ENCODE measurements around the gene TP53. TPM values are rescaled to one million over a fixed set of nuclear protein-coding genes. Genes with fewer than 3 reads are reported as not detected.

Gene TP53
- total RNA-seq, 1 donor from 2014 or later = 168 TPM

DNA sequence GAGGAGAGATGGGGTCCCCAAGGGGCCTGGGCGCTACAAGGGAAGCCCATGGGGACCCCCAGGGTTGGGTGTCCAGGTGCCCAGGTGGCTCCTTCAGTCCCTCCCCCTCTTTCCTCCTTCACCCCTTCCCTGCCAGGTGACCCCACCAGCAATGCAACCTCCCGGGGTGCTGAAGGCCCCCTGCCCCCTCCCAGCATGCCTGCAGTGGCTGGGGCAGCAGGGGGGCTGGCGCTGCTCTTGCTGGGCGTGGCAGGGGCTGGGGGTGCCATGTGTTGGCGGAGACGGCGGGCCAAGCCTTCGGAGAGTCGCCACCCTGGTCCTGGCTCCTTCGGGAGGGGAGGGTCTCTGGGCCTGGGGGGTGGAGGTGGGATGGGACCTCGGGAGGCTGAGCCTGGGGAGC is 21.7 kb upstream of the TP53 start:
- no peak for TF ChIP-seq CTCF (IDR thresholded peaks at IDR 0.05; ENCODE audit: insufficient read depth, low read length, poor library complexity, severe bottlenecking)
- H3K36me3 ChIP-seq (ENCODE audit: control insufficient read depth, insufficient read depth, low read length) = no peaks in the 10 kb centered on the region
- H3K4me3 ChIP-seq (ENCODE audit: low read depth, low read length) = no peak overlapping the region
- H3K27me3 ChIP-seq (ENCODE audit: control insufficient read depth, insufficient read depth, low read length) = peaks cover 47% of the 10 kb centered on the region
- DNase-seq (ENCODE audit: low read depth) = no peak

DNA sequence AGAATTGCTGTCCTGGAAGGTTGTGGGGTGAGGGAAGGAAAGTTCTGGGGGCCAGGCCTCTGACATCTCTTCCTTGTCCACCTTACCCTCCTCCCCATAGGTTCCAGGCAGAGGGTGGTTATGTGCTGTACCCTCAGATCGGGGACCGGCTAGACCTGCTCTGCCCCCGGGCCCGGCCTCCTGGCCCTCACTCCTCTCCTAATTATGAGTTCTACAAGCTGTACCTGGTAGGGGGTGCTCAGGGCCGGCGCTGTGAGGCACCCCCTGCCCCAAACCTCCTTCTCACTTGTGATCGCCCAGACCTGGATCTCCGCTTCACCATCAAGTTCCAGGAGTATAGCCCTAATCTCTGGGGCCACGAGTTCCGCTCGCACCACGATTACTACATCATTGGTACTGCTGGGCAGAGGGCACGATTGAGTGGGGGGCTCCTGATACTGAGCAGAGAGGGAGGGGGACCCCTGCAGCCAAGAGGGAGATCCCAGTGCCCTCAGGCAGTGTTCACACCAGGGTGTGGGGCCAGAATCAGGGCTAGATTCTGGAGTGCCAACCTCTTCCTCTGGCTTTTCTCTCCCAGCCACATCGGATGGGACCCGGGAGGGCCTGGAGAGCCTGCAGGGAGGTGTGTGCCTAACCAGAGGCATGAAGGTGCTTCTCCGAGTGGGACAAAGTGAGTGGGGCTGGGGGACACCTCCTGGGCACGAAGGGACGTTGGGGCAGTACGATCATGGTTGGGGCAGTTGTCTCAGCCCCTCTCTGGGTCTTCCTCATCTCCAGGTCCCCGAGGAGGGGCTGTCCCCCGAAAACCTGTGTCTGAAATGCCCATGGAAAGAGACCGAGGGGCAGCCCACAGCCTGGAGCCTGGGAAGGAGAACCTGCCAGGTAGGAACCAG is 20.8 kb upstream of the TP53 start:
- H3K4me3 ChIP-seq (ENCODE audit: low read depth, low read length) = no peak overlapping the region
- no peak for TF ChIP-seq CTCF (IDR thresholded peaks at IDR 0.05; ENCODE audit: insufficient read depth, low read length, poor library complexity, severe bottlenecking)
- DNase-seq (ENCODE audit: low read depth) = no peak
- peaks cover 44% of the 10 kb centered on the region for H3K27me3 ChIP-seq (ENCODE audit: control insufficient read depth, insufficient read depth, low read length)
- H3K36me3 ChIP-seq (ENCODE audit: control insufficient read depth, insufficient read depth, low read length) = no peaks in the 10 kb centered on the region

DNA sequence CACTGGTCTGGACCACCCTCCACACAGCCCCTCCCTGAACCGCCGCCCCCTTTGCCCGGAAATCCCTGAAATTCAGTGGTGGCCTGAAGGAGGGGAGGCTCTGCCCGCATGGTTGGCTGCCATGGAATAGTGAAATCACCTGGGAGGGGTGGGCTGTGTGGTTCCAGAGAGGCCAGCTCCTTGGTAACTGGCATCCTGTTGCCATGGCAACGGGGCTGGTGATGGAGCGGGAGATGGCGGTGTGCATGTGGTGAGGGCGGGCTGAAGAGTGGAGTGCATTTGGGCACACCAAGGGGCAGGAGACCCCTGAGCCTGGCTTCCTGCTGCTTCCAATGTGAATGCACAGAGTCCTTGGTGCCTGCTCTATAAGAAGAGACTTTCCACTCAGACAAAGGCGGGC is 20.2 kb upstream of the TP53 start:
- Histone ChIP-seq H3K4me3 (ENCODE audit: low read depth, low read length) (no peak overlapping the region), H3K36me3 (ENCODE audit: control insufficient read depth, insufficient read depth, low read length) (peaks cover 2% of the 10 kb centered on the region), H3K27me3 (ENCODE audit: control insufficient read depth, insufficient read depth, low read length) (peaks cover 41% of the 10 kb centered on the region)
- DNase-seq (ENCODE audit: low read depth) = no peak
- TF ChIP-seq CTCF (IDR thresholded peaks at IDR 0.05; ENCODE audit: insufficient read depth, low read length, poor library complexity, severe bottlenecking) = no peak

DNA sequence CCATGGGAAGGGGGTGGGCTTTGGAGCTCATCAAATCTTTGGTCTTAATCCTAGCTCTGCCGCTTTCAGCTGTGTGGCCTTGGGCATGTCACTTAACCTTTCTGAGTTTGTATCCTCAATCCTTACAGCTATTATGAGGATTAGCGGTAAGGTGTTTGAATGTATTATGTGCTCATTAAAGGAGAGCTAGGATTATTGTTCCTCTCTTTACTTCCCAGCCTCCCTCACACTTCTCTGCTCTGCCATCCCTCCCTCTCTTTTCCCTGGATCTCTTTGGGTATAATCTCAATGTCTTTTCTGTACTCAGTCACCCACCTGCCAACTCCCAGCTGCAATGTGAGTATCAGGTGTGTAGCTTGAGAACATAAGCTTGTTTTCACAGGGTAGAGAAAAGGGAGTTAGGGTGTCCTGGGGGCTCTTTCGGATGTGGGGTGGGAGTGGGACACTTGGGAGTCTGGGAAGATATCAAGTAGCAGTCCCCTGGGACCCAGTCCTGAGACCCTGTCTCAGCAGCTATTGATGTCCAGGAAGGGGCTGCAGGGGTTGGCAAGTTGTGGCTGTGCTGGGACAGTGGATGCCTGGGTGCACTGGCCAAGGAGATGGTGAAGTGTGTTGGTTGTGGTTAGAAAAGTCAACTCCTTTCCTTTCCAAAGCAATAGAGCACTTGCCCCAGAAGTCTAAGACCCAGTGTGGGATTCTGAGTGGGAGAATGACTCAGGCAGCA is 19.5 kb upstream of the TP53 start:
- Histone ChIP-seq H3K4me3 (ENCODE audit: low read depth, low read length) (no peak overlapping the region), H3K27me3 (ENCODE audit: control insufficient read depth, insufficient read depth, low read length) (peaks cover 34% of the 10 kb centered on the region), H3K36me3 (ENCODE audit: control insufficient read depth, insufficient read depth, low read length) (peaks cover 2% of the 10 kb centered on the region)
- no peak for TF ChIP-seq CTCF (IDR thresholded peaks at IDR 0.05; ENCODE audit: insufficient read depth, low read length, poor library complexity, severe bottlenecking)
- DNase-seq (ENCODE audit: low read depth) = no peak

GRCh38 chr17:7705269-7706255 is 18.3 kb upstream of the TP53 start:
- no peak for TF ChIP-seq CTCF (IDR thresholded peaks at IDR 0.05; ENCODE audit: insufficient read depth, low read length, poor library complexity, severe bottlenecking)
- H3K36me3 ChIP-seq (ENCODE audit: control insufficient read depth, insufficient read depth, low read length) = peaks cover 2% of the 10 kb centered on the region

More at GRCh38 chr17:7705269-7706255, 18.3 kb upstream of the TP53 start:
- DNase-seq (ENCODE audit: low read depth) = no peak
- Histone ChIP-seq H3K4me3 (ENCODE audit: low read depth, low read length) (peak overlapping the region; percentile 49), H3K27me3 (ENCODE audit: control insufficient read depth, insufficient read depth, low read length) (peaks cover 30% of the 10 kb centered on the region)

All from kidney epithelial cell (primary cell).